M059J (cell line): Measurements from ENCODE around the gene OR6C70. TPM values are rescaled to one million over a fixed set of nuclear protein-coding genes. Genes with fewer than 3 reads are reported as not detected.

ENCODE experiments used
- total RNA-seq: library from RNA; depleted of rRNA; stranded (reverse); fragments of >200 nt; shearing (Covaris generic); gene quantifications from 2 replicates; pipeline ENCODE4 v1.2.3, GENCODE V29; 2014; rRNA removed

OR6C70 gene
- total RNA-seq, 1 experiment from 2014 or later: not detected

Other genes with a start within 250 kb of the OR6C70 start
- not detected in 2 replicates for gene OR10A7, start 249.1 kb downstream of the OR6C70 start, total RNA-seq
- not detected in 2 replicates for gene OR6C74, start 225.5 kb downstream of the OR6C70 start, total RNA-seq
- gene OR6C6, start 173.6 kb downstream of the OR6C70 start, total RNA-seq: not detected in 2 replicates
- not detected in 2 replicates for gene OR6C1, start 155.8 kb downstream of the OR6C70 start, total RNA-seq
- not detected in 2 replicates for gene OR6C3, start 139.4 kb downstream of the OR6C70 start, total RNA-seq
- gene OR6C75, start 107.2 kb downstream of the OR6C70 start, total RNA-seq: not detected in 2 replicates
- gene OR6C65, start 69.6 kb downstream of the OR6C70 start, total RNA-seq: not detected in 2 replicates
- not detected in 2 replicates for gene OR6C76, start 43.9 kb downstream of the OR6C70 start, total RNA-seq
- not detected in 2 replicates for gene OR6C2, start 26.1 kb downstream of the OR6C70 start, total RNA-seq
- not detected in 2 replicates for gene OR6C68, start 22.2 kb upstream of the OR6C70 start, total RNA-seq
- gene OR6C4, start 79.5 kb upstream of the OR6C70 start, total RNA-seq: not detected in 2 replicates
- gene OR2AP1, start 102.3 kb upstream of the OR6C70 start, total RNA-seq: not detected in 2 replicates
- not detected in 2 replicates for gene OR10P1, start 166.8 kb upstream of the OR6C70 start, total RNA-seq
- gene ITGA7, start 237.8 kb upstream of the OR6C70 start, total RNA-seq: 4.2 and 7.9 TPM in 2 replicates
- gene BLOC1S1, start 245.9 kb upstream of the OR6C70 start, total RNA-seq: 115 and 120 TPM in 2 replicates